Body of pancreas (tissue), 4 donors: ENCODE measurements around the gene CCSER1. TPM values are rescaled to one million over a fixed set of nuclear protein-coding genes. Genes with fewer than 3 reads are reported as not detected.

Source experiments
- ATAC-seq: fragments of 150-250 bp; one replicate; pipeline ENCODE4 v1.9.1; 2016
- DNase-seq, 4 donors: peaks; one replicate each; pipeline ENCODE4 v3.0.0-alpha.2; 2019
- H3K27ac ChIP-seq, 4 donors: fragments of 200-600 bp; sonication (generic); 1 replicate in 3 of 4; 2 replicates in 1 of 4; pipeline versions ENCODE4 v1.5.1 to v1.6.1; 2016 to 2019; ENCODE audit warnings: mild to moderate bottlenecking in 1 of 4, mixed read lengths in 1 of 4, moderate library complexity in 1 of 4
- H3K27me3 ChIP-seq, 2 donors: fragments of 200-600 bp; sonication (generic); one replicate each; pipeline ENCODE4 v1.6.0; 2016; ENCODE audit warnings: mild to moderate bottlenecking in 1 of 2
- H3K36me3 ChIP-seq, 2 donors: fragments of 200-600 bp; sonication (generic); replicated peaks in 1 of 2; 2 replicates each; pipeline ENCODE4 v1.5.1; 2016; ENCODE audit warnings: low read depth in 2 of 2; ENCODE audit not compliant: insufficient read depth in 1 of 2
- H3K4me1 ChIP-seq: fragments of 200-600 bp; sonication (generic); one replicate; pipeline ENCODE4 v1.6.0; 2016
- H3K4me3 ChIP-seq, 2 donors: fragments of 200-600 bp; sonication (generic); 1 replicate in 1 of 2; 2 replicates in 1 of 2; pipeline ENCODE4 v1.5.1; 2016 to 2019
- H3K9me3 ChIP-seq, 3 donors: fragments of 200-600 bp; sonication (generic); 1 replicate in 2 of 3; 2 replicates in 1 of 3; pipeline ENCODE4 v1.5.1; 2016
- POLR2A ChIP-seq, 3 donors: fragments of 450-650 bp; IDR thresholded peaks; one replicate each; pipeline ENCODE4 v1.6.1; 2016; ENCODE audit warnings: antibody characterized with exemption in 3 of 3, mild to moderate bottlenecking in 2 of 3
- WGBS, 2 donors: methylation state at CpG; one replicate each; pipeline ENCODE4 v1.1.5; 2017; 5-methylcytosine and 5-hydroxymethylcytosine counted together
- intact Hi-C: fragments of 100-400 bp; cut with DNase I; formaldehyde crosslinking; loops from one replicate; pipeline ENCODE4 v1.15.1; 2023
- total RNA-seq, 2 donors: library from RNA; depleted of rRNA; stranded (reverse); fragments of >200 nt; gene quantifications; one replicate each; pipeline ENCODE4 v1.1.0, GENCODE V29; 2016
- TF ChIP-seq, protein P1 (sequence below), 7 experiments: fragments of 450-650 bp in 4 of 7; fragments of 200-600 bp in 3 of 7; sonication (generic) in 3 of 7; IDR thresholded peaks; one replicate each; pipeline ENCODE4 v1.5.1; 2016 to 2019; ENCODE audit warnings: antibody characterized with exemption in 7 of 7

Gene CCSER1
- total RNA-seq, 2 donors from 2014 or later, result 13.2 to 14.5 TPM

DNA sequence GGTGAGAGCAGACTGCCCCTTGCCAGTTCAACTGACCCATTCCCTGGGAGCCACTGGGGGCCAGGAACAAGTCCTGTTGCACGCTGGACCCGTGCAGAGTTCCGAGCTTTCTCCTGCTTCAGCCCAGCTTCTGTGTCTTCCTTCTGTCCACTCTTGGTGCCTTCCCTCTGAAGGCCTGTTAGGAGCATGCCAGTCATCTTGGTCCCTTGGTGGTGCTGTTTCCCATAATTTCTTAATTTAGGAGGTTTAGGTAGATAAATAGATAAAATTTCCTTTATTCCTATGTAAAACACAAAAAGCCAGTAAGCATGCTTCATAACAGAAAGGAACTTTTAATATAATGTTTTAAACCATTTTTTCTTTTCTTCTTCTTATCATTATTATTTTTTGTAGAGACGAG, 672.7 kb downstream of the CCSER1 start:
- 97 to 98% methylated on average over 4 of the region's 4 CpGs for WGBS, 2 donors
- no peak for ATAC-seq
- TF ChIP-seq, protein P1, sequence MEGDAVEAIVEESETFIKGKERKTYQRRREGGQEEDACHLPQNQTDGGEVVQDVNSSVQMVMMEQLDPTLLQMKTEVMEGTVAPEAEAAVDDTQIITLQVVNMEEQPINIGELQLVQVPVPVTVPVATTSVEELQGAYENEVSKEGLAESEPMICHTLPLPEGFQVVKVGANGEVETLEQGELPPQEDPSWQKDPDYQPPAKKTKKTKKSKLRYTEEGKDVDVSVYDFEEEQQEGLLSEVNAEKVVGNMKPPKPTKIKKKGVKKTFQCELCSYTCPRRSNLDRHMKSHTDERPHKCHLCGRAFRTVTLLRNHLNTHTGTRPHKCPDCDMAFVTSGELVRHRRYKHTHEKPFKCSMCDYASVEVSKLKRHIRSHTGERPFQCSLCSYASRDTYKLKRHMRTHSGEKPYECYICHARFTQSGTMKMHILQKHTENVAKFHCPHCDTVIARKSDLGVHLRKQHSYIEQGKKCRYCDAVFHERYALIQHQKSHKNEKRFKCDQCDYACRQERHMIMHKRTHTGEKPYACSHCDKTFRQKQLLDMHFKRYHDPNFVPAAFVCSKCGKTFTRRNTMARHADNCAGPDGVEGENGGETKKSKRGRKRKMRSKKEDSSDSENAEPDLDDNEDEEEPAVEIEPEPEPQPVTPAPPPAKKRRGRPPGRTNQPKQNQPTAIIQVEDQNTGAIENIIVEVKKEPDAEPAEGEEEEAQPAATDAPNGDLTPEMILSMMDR (IDR thresholded peaks at IDR 0.05), result no peak
- TF ChIP-seq POLR2A (IDR thresholded peaks at IDR 0.05), result no peak

DNA sequence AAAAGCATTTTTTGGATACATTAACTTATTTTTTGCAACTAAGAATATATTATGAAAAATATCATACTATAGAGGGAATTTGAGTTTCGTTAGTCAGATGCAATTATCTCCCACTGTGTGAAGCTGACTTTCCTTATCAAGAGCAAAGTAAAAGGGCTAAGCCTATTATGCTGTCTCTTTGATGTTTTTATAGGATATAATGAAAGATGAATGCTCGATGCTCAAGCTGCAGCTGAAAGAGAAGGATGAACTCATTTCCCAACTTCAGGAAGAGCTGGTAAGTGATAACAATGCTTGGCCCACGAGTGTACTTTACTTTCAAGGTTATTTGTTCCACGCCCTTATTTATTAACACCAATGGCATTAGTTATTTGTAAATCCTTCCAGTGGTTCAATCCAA, 688.4 kb downstream of the CCSER1 start:
- 54 to 76% methylated on average over 4 of the region's 4 CpGs for WGBS, 2 donors
- no peaks in the 10 kb centered on the region for H3K36me3 ChIP-seq
- ATAC-seq (no peak), DNase-seq (no peak)
- TF ChIP-seq POLR2A (IDR thresholded peaks at IDR 0.05), result no peak
- TF ChIP-seq, protein P1 (IDR thresholded peaks at IDR 0.05), result no peak
- no peaks in the 10 kb centered on the region for H3K4me1 ChIP-seq
- peaks cover 0 to 4% (median 0%) of the 10 kb centered on the region in 3 donors for H3K9me3 ChIP-seq
- no peak overlapping the region for H3K4me3 ChIP-seq
- H3K27me3 ChIP-seq, result no peaks in the 10 kb centered on the region
- no peak overlapping the region for H3K27ac ChIP-seq
- intact Hi-C loops, result no loop called here

More for the DNA sequence above, 672.7 kb downstream of the CCSER1 start:
- H3K4me1 ChIP-seq, result no peaks in the 10 kb centered on the region
- H3K36me3 ChIP-seq, result no peaks in the 10 kb centered on the region
- H3K4me3 ChIP-seq, result no peak overlapping the region
- intact Hi-C loops, result no loop called here
- no peaks in the 10 kb centered on the region for H3K9me3 ChIP-seq
- no peaks in the 10 kb centered on the region for H3K27me3 ChIP-seq
- no peak overlapping the region for H3K27ac ChIP-seq
- no peak for DNase-seq

DNA sequence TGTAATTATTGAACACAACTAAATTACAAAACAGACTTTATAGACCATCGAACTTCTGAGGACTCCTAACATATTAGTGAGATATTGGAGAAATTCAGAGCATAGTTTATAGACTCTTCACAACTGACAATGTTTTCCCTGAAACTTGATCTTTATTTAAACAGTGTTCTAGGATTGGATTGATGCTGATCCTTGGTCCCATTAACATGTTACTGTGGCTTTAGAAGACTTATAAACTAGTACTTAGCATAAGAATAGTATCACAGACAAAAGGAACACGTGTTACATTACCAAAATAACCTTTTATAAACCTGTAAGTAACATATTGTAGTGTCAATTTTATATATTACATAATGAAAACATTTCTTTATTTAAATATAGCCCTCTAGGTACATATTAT, 689.6 kb downstream of the CCSER1 start:
- Histone ChIP-seq H3K27ac (no peak overlapping the region), H3K4me3 (no peak overlapping the region), H3K27me3 (no peaks in the 10 kb centered on the region), H3K9me3 (peaks cover 0 to 4% (median 0%) of the 10 kb centered on the region in 3 donors), H3K36me3 (no peaks in the 10 kb centered on the region), H3K4me1 (no peaks in the 10 kb centered on the region)
- ATAC-seq (no peak), DNase-seq (no peak)
- intact Hi-C loops, result no loop called here
- TF ChIP-seq, protein P1 (IDR thresholded peaks at IDR 0.05), result no peak
- 64 to 68% methylated on average over 2 of the region's 2 CpGs for WGBS, 2 donors

DNA sequence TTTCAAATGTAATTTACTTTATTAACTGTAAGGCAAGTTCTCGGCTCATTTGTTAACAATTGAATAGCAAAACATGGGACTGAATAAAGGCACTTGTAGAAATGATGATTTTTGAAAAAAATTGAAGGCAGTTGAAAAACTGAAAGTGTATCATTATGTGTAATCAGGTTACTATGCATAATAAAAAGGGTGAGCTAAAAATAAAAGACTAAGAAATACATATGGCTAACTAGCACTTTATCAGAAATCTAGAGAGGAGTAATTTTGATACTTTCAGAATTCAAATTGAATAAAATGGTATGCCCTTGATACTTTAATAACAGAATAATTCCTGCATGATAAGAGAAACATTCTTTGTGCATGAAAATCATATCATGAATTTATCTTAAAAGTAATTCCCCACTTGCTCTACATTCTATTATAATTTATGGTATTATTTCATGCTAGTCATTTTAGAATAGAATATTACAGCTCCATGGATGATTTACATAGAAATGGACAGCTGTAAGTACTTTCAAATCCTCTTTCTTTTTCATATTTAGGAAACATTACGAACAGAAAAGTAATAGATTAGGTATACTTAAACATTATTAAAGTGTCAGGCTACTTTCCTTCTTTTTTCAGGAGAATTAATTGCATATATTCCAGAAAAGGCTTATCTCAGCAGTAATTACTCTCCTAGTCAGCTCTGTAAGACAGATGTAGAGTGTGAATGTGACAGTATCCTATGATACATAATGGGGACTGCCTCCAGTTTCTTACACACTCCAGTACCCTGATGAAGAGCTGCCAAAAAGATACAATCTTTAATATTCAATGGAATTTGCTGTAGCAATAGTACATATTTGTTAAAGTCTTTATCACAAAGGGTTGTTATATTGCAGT, 697.3 kb downstream of the CCSER1 start:
- H3K27ac ChIP-seq, result no peak overlapping the region
- ATAC-seq (no peak), DNase-seq (no peak)
- intact Hi-C loops, result no loop called here
- H3K36me3 ChIP-seq, result no peaks in the 10 kb centered on the region
- H3K27me3 ChIP-seq, result no peaks in the 10 kb centered on the region
- H3K4me3 ChIP-seq, result no peak overlapping the region
- H3K9me3 ChIP-seq, result no peaks in the 10 kb centered on the region
- WGBS, 2 donors, result 83 to 92% methylated on average over 2 of the region's 2 CpGs
- TF ChIP-seq, protein P1 (IDR thresholded peaks at IDR 0.05), result no peak
- TF ChIP-seq POLR2A (IDR thresholded peaks at IDR 0.05), result no peak
- H3K4me1 ChIP-seq, result no peaks in the 10 kb centered on the region

DNA sequence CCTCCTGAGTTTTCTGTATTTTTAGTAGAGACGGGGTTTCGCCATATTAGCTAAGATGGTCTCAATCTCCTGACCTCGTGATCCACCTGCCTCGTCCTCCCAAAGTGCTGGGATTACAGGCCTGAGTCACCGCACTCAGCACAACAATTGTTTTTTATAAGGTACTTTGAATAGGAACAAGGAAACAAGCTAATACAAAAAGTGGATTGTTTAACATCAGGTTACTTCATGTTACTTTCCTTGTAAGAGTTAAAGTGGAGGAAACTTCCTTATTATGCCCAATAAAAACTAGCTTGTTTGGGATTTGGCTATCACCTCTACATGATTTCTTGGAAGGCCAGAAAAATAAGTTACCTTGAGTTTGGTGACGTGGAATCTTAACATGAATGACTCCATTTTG, 698.7 kb downstream of the CCSER1 start:
- ATAC-seq (no peak), DNase-seq (no peak)
- Histone ChIP-seq H3K27me3 (no peaks in the 10 kb centered on the region), H3K36me3 (no peaks in the 10 kb centered on the region), H3K27ac (no peak overlapping the region), H3K4me1 (no peaks in the 10 kb centered on the region), H3K4me3 (no peak overlapping the region), H3K9me3 (no peaks in the 10 kb centered on the region)
- TF ChIP-seq, protein P1 (IDR thresholded peaks at IDR 0.05), result no peak
- TF ChIP-seq POLR2A (IDR thresholded peaks at IDR 0.05), result no peak
- WGBS, 2 donors, result 95 to 98% methylated on average over 6 of the region's 6 CpGs
- intact Hi-C loops, result no loop called here
